ENCODE results near the gene ZNF791.
"Not testable (repeated sequence)": the region's sequence is repeated elsewhere in the genome, so short reads cannot be mapped to it uniquely, and the experiment has no call there.

The ZNF791 gene

GRCh38 chr19:12610540-12611360 is at the start of gene ZNF791, which contains the start of gene ZNF490:
Gene ZNF791 (plus strand): TSS chr19:12610920. CDS start chr19:12611080, 160 bp downstream.
Gene ZNF490 (minus strand): TSS chr19:12610813. CDS start chr19:12610680, 133 bp downstream.
- peak; percentile 80 to 97 for DNase-seq

GRCh38 chr19:12564016-12564664 is 46.6 kb upstream of the ZNF791 start:
- DNase-seq: peak in 1 of 2 experiments; percentile 58

DNA sequence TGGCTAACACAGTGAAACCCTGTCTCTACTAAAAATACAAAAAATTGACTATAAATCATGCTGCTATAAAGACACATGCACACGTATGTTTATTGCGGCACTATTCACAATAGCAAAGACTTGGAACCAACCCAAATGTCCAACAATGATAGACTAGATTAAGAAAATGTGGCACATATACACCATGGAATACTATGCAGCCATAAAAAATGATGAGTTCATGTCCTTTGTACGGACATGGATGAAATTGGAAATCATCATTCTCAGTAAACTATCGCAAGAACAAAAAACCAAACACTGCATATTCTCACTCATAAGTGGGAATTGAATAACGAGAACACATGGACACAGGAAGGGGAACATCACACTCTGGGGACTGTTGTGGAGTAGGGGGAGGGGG is 44.3 kb upstream of the ZNF791 start:
- DNase-seq: not testable (repeated sequence)

DNA sequence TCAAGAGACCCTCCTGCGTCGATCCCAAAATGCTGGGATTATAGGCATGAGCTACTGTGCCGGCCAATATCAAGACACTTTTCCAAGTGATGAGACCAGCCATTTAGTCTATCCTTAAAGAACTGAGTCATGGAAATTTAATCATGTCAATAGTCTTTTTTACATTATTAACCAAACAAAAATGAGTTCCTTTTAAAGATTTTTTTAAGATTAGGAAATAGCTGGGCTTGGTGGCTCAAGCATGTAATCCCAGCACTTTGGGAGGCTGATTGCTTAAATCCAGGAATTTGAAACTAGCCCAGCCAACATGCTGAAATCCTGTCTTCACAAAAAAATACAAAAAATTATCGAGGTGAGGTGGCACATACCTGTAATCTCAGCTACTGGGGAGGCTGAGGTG is 42.8 kb upstream of the ZNF791 start:
- no peak for DNase-seq

- no peak for DNase-seq
Observed at GRCh38 chr19:12574036-12574435, 36.7 kb upstream of the ZNF791 start.

DNA sequence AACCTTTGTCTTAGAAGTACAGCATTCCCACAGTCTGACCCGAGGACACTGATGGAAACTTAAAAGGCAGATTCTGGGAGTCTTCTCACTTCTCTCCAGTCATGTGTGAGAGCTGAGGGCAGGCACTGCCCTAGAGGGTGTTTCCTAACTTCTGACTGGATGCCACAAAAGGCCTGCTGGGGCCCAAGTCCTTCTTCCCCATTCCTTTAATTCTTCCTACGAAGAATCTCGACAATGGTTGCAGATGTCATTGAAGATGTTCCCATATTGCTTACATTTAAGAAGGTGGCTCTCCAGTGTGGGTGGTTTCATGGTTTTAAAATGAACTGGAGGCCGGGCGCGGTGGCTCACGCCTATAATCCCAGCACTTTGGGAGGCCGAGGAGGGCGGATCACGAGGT is 32.1 kb upstream of the ZNF791 start:
- DNase-seq: no peak

GRCh38 chr19:12580180-12580694 is 30.5 kb upstream of the ZNF791 start:
- DNase-seq: no peak

GRCh38 chr19:12581100-12581499 is 29.6 kb upstream of the ZNF791 start:
- no peak for DNase-seq

- DNase-seq: no peak
Observed at GRCh38 chr19:12596485-12596884, 14.2 kb upstream of the ZNF791 start.

DNA sequence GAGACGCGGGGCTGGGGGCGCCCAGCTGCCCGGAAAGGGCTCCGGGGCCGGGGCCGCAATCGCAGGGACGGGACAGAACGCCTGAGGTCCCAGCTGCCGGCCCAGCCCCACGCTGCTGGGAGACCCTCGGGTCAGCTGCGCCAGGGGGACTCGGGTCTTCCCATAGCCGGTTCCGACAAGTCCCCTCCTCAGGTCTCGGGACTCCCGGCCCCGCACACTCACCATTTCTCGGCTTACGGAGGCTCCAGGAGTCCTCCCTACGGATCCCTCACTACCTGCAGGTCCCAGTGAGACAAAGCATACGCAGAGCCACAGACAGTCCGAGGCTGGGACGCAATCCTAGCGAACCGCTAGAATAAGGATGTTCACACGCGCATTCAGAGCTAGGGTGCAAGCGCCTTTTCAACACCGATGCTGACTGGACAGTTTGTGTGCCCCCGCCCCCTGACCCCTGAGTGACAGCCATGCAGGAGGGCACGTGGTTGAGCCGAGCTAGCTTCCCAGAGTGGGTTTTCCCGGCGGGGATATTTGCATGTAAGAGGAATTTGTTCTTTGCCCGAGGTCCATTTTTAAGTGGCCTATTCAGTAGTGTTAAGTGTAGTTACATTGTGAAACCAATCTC is 13.7 kb upstream of the ZNF791 start:
- no peak for DNase-seq

DNA sequence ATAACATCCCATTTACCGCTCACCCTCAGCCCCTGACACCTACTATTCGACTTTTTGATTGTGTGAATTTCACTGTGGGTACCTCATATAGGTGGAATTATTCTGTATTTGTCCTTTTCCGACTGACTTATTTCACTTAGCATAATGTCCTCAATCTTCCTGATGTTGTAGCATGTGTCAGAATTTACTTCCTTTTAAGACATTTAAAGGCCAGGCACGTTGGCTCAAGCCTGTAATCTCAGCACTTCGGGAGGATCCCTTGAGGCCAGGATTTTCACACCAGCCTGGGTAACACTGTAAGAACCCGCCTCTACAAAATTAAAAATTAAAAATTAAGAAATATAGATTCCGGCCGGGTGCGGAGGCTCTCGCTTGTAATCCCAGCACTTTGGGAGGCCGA is 13.1 kb upstream of the ZNF791 start:
- DNase-seq: no peak

DNA sequence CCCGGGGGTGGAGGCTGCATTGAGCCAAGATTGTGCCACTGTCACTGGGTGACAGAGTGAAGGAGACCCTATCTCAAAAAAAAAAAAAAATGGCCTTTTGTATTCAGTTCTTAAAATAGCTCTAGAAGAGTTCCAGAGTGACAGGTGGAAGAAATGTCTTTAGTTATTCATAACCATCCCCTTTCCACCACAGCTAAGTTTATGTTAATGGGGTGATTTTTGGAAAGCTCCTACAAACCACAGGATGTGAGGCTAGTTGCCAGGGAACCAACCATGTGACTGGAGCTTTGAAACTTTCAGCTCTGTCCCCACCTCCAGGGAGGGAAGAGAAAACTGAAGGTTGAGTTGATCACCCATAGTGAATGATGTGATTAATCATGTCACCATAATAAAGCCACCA is 7.0 kb upstream of the ZNF791 start:
- DNase-seq: no peak

- no peak for DNase-seq
Observed at GRCh38 chr19:12606796-12607195, 3.9 kb upstream of the ZNF791 start.

DNA sequence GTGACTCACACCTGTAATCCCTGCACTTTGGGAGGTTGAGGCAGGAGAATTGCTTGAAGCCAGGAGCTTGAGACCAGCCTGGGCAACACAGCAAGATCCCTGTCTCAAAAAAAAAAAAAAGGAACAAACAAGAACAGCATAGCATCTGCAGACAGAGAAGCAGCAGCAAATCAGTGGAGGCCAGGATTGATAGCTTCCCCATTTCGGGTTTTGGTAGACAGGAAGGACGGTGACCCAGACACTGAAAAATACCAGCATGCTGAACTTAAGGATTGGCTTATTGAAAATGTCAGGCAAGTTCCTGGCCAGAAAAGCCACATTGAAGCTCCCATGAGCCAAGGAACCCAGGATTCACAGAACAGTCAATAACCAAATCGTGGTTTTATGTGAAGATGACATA is 3.1 kb upstream of the ZNF791 start:
- DNase-seq: no peak

DNA sequence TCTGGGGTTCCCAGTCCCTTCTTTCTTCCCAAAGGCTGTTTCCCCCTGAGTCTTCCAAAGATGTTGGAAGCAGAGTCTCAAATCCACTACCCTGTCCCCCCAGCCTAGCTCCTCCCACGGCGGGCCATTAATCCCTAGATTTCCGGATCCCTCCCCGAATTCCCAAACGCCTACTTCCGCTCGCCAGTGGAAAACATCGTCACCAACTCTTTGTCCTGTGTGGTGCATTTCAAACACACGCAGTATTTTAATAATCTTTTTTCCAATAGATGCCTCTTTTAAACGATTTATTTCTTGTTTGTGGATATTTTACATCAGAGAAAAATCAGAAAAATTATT is 610 bp downstream of the ZNF791 start:
- no peak for DNase-seq

DNA sequence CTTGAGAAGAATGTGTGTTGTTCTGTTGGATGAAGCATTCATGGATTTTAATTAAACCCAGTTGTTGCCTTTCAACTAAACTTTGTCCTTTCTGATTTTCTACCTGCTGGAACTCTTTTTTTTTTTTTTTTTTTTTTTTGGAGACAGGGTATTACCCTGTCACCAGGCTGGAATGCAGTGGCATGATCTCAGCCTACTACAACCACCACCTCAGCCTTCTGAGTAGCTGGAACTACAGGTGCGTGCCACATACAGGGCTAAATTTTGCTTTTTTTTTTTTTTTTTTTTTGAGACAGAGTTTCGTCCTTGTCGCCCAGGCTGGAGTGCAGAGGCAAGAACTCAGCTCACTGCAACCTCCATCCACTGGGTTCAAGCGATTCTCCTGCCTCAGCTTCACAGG is 6.9 kb downstream of the ZNF791 start:
- DNase-seq: no peak

DNA sequence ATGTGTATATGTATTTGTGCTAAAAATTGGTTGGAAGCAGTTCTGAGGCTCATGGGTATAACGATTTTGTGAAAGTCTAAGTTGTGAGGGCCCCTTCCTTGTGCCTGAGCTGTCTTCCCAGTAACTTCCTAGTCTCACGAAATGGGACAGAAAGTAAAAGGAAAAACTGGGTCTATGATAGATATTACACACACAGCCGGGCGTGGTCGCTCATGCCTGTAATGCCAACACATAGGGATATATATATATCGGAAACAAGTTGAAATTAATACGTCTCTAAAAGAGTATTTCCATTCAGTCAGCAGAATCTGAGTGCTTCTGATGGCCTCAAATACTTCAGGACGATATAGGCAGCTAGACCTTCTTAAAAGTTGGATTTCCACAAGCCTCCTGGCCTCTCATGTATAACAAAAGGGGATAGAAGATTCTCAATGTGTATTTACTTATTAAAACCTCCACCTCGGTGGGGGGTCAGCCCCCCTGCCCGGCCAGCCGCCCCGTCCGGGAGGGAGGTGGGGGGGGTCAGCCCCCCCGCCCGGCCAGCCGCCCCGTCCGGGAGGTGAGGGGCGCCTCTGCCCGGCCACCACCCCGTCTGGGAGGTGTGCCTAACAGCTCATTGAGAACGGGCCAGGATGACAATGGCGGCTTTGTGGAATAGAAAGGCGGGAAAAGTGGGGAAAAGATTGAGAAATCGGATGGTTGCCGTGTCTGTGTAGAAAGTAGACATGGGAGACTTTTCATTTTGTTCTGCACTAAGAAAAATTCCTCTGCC is 10.7 kb downstream of the ZNF791 start:
- DNase-seq: not testable (repeated sequence)

DNA sequence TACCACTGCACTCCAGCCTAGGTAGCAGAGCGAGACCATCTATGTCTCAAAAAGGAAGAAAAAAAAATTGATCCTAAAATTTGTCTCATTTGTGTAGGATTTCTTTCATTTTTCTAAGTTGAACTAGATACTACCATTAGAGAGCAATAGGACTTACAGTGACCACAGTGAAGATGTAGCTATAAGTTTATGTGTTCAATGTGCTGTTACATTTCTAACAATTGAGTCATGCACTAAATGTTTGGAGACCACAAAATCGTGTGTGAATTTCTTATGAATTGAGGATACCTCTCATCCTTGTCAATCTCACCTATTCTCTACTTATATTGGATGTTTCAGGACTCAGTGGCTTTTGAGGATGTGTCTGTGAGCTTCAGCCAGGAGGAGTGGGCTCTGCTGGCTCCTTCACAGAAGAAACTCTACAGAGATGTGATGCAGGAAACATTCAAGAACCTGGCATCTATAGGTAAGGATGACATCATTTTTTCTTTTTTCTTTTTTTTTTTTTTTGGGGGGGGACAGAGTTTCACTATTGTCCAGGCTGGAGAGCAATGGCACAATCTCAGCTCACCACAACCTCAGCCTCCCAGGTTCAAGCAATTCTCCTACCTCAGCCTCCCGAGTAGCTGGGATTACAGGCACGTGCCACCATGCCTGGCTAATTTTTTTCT is 12.8 kb downstream of the ZNF791 start:
- DNase-seq: no peak

DNA sequence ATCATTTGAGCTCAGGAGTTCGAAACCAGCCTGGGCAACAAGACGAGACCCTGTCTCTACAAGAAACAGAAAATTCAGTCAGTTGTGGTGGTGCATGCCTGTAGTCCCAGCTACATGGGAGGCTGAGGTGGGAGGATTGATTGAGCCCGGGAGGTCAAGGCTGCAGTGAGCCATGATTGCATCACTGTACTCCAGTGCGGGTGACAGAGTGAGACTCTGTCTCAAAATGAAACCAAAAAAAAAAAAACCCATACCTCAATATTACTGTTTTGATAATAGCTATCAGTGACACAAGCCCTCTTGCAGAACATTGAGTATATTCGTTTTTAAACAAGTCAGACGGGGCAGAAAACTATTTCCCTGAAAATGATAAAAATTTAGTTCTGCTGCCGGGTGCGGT is 16.2 kb downstream of the ZNF791 start:
- DNase-seq: no peak

- DNase-seq: no peak
Observed at GRCh38 chr19:12628040-12629022, 17.6 kb downstream of the ZNF791 start.

- no peak for DNase-seq
Observed at GRCh38 chr19:12629215-12629614, 18.5 kb downstream of the ZNF791 start.
